ENCODE measurements around the gene NOS1AP. TPM values are rescaled to one million over a fixed set of nuclear protein-coding genes. Genes with fewer than 3 reads are reported as not detected.

NOS1AP gene
- total RNA-seq, 1 experiment from 2014 or later = 5.3 TPM

DNA sequence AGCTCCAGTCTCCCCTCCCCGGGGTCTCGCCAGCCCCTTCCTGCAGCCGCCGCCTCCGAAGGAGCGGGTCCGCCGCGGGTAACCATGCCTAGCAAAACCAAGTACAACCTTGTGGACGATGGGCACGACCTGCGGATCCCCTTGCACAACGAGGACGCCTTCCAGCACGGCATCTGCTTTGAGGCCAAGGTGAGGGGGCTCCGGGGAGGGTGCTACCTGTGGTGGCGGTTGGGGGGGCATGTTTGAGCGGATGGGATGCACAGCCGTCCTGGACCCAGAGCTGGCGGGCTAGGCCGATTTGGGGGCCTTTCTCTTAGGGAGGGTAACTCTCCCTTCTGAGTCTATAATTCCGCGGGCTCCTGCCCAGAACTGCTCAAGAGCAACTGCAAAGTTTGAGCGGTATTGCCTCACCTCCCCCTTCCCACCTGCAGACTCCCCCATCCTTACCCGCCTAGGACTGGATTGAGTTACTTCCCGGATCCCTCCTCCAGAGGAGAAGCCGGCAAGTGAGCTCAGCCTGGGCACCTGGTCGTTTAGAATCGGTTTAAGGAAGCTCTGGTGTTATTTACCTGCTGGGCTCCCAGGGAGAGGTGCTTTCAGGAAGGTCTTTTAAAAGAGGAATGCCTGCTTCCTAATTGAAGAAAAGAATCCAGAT is 730 bp downstream of the NOS1AP start:
- H3K9me3 ChIP-seq (ENCODE audit: control insufficient read depth in 1 of 2, insufficient read depth in 1 of 2, low read depth in 1 of 2, low read length in 2 of 2) = no peaks in the 10 kb centered on the region
- no peak; the same call in 1 of the 2 replicates for ATAC-seq
- H3K4me2 ChIP-seq (ENCODE audit: low read length) = peak overlapping the region; percentile 84
- no TSS peak for BruUV-seq (replicated peaks)
- H3K4me3 ChIP-seq (replicated peaks in 1 of 2; ENCODE audit: low read depth in 1 of 2, low read length in 2 of 2) = peak overlapping the region; percentile 54 to 68
- peak overlapping the region; percentile 41; the same call in 1 of the 2 replicates for H3K27ac ChIP-seq (ENCODE audit: low read depth, low read length)
- no peak overlapping the region for H2AFZ ChIP-seq (ENCODE audit: low read depth, low read length, poor library complexity, severe bottlenecking)
- ChIA-PET CTCF (no interaction called here), RAD21 (ENCODE audit: low non-redundant PET in 1 of 2, low total read pairs in 2 of 2, uncharacterized antibody in 2 of 2, unreplicated experiment in 2 of 2) (no interaction called here), POLR2A (interaction anchor here (2.2 kb wide), 1 partner anchor 75 kb away, joined by 10 read pairs; no protein-coding TSS in a partner anchor)
- H3K9me2 ChIP-seq (ENCODE audit: insufficient read depth) = no peaks in the 10 kb centered on the region
- H3K79me2 ChIP-seq (ENCODE audit: insufficient read depth, low read length) = no peaks in the 10 kb centered on the region
- intact Hi-C loops (cut with micrococcal nuclease) = loop anchor here (5.0 kb wide), 1 partner anchor 67 kb away; no protein-coding TSS in a partner anchor
- peak overlapping the region; percentile 58 for H3K9ac ChIP-seq (ENCODE audit: low read length)
- H3K27me3 ChIP-seq (ENCODE audit: insufficient read depth, low read length) = peaks cover 26% of the 10 kb centered on the region; the same call in 1 of the 2 replicates
- no peak for TF ChIP-seq EZH2phosphoT487 (IDR thresholded peaks at IDR 0.05; ENCODE audit: borderline replicate concordance)
- no peak for TF ChIP-seq CBX3 (IDR thresholded peaks at IDR 0.05; ENCODE audit: low read depth)
- no peak for TF ChIP-seq SP1 (IDR thresholded peaks at IDR 0.05; ENCODE audit: low read depth)
- TF ChIP-seq, protein P1, sequence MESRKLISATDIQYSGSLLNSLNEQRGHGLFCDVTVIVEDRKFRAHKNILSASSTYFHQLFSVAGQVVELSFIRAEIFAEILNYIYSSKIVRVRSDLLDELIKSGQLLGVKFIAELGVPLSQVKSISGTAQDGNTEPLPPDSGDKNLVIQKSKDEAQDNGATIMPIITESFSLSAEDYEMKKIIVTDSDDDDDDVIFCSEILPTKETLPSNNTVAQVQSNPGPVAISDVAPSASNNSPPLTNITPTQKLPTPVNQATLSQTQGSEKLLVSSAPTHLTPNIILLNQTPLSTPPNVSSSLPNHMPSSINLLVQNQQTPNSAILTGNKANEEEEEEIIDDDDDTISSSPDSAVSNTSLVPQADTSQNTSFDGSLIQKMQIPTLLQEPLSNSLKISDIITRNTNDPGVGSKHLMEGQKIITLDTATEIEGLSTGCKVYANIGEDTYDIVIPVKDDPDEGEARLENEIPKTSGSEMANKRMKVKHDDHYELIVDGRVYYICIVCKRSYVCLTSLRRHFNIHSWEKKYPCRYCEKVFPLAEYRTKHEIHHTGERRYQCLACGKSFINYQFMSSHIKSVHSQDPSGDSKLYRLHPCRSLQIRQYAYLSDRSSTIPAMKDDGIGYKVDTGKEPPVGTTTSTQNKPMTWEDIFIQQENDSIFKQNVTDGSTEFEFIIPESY (IDR thresholded peaks at IDR 0.05; ENCODE audit: extremely low read depth, insufficient replicate concordance, low read length) = no peak
- TF ChIP-seq, protein P2, sequence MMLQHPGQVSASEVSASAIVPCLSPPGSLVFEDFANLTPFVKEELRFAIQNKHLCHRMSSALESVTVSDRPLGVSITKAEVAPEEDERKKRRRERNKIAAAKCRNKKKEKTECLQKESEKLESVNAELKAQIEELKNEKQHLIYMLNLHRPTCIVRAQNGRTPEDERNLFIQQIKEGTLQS (IDR thresholded peaks at IDR 0.05) = no peak
- TF ChIP-seq ZNF274 (IDR thresholded peaks at IDR 0.05; ENCODE audit: low read depth, low read length) = no peak
- TF ChIP-seq SRF (IDR thresholded peaks at IDR 0.05; ENCODE audit: low read depth) = no peak
- TF ChIP-seq ZFX (IDR thresholded peaks at IDR 0.05) = 0 out of 2 replicates have a peak, but pooled peaks have one; percentile 36
- TF ChIP-seq, protein P3, sequence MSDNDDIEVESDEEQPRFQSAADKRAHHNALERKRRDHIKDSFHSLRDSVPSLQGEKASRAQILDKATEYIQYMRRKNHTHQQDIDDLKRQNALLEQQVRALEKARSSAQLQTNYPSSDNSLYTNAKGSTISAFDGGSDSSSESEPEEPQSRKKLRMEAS (IDR thresholded peaks at IDR 0.05) = 0 out of 2 replicates have a peak, but pooled peaks have one; percentile 13
- TF ChIP-seq POLR2AphosphoS5 (IDR thresholded peaks at IDR 0.05; ENCODE audit: low read depth, low read length) = no peak
- H4K20me1 ChIP-seq (ENCODE audit: insufficient read depth) = no peaks in the 10 kb centered on the region
- no peak for DNase-seq (ENCODE audit: low read depth, low spot score)
- H3K36me3 ChIP-seq (ENCODE audit: control insufficient read depth in 1 of 2, insufficient read depth in 2 of 2, low read length in 2 of 2) = no peaks in the 10 kb centered on the region
- H3K4me1 ChIP-seq (ENCODE audit: control insufficient read depth in 1 of 2, insufficient read depth in 2 of 2, low read length in 2 of 2) = peaks cover 43 to 45% of the 10 kb centered on the region in 2 experiments
